MM.1S (cell line): ENCODE results near the gene MED1.

ENCODE experiments used
- DNase-seq: peaks from one replicate; pipeline ENCODE4 v3.0.0-alpha.2; 2015
- H2AFZ ChIP-seq: fragments of 300-600 bp; sonication (generic); 2 replicates; pipeline ENCODE4 v1.6.0; 2016; ENCODE audit warnings: antibody characterized with exemption, low read length
- H3F3A ChIP-seq: fragments of 300-600 bp; sonication (generic); 2 replicates; pipeline ENCODE4 v1.6.1; 2016; ENCODE audit warnings: mild to moderate bottlenecking, antibody characterized with exemption, low read length, moderate library complexity, mixed read lengths; ENCODE audit not compliant: insufficient read depth
- H3K27ac ChIP-seq: fragments of 300-600 bp; sonication (generic); 2 replicates; pipeline ENCODE4 v1.5.1; 2016; ENCODE audit warnings: mild to moderate bottlenecking, low read length
- H3K27me3 ChIP-seq: fragments of 300-600 bp; sonication (generic); replicated peaks from 2 replicates; pipeline ENCODE4 v1.6.0; 2016; ENCODE audit warnings: low read length; ENCODE audit not compliant: insufficient read depth
- H3K36me3 ChIP-seq: fragments of 300-600 bp; sonication (generic); replicated peaks from 2 replicates; pipeline ENCODE4 v1.6.1; 2016; ENCODE audit warnings: mild to moderate bottlenecking, low read length, mixed read lengths; ENCODE audit not compliant: insufficient read depth
- H3K4me1 ChIP-seq: fragments of 300-600 bp; sonication (generic); 2 replicates; pipeline ENCODE4 v1.6.1; 2016; ENCODE audit warnings: low read length, mixed read lengths
- H3K4me2 ChIP-seq: fragments of 300-600 bp; sonication (generic); 2 replicates; pipeline ENCODE4 v1.6.0; 2016; ENCODE audit warnings: low read depth, low read length
- H3K4me3 ChIP-seq: fragments of 300-600 bp; sonication (generic); 2 replicates; pipeline ENCODE4 v1.5.1; 2016; ENCODE audit warnings: low read length, mixed read lengths
- H3K79me2 ChIP-seq: fragments of 300-600 bp; sonication (generic); 2 replicates; pipeline ENCODE4 v1.6.1; 2016; ENCODE audit warnings: mixed run types, low read length, mixed read lengths
- H3K9ac ChIP-seq: fragments of 300-600 bp; sonication (generic); 2 replicates; pipeline ENCODE4 v1.6.1; 2016; ENCODE audit warnings: low read length, mixed read lengths
- H3K9me2 ChIP-seq: fragments of 300-600 bp; sonication (generic); replicated peaks from 2 replicates; pipeline ENCODE4 v1.6.1; 2016; ENCODE audit warnings: mild to moderate bottlenecking, low read length, mixed read lengths; ENCODE audit not compliant: insufficient read depth
- H3K9me3 ChIP-seq: fragments of 300-600 bp; sonication (generic); replicated peaks from 2 replicates; pipeline ENCODE4 v1.6.1; 2016; ENCODE audit warnings: mild to moderate bottlenecking, low read length, mixed read lengths; ENCODE audit not compliant: insufficient read depth
- H4K20me1 ChIP-seq: fragments of 300-600 bp; sonication (generic); 2 replicates; pipeline ENCODE4 v1.6.1; 2016; ENCODE audit warnings: mild to moderate bottlenecking, low read length, moderate library complexity, mixed read lengths; ENCODE audit not compliant: insufficient read depth
- CTCF ChIP-seq: fragments of 300-600 bp; sonication (generic); IDR thresholded peaks from 2 replicates; pipeline ENCODE4 v1.5.1; 2016; ENCODE audit warnings: antibody characterized with exemption, low read length, mixed read lengths
- EZH2 ChIP-seq: fragments of 300-600 bp; sonication (generic); optimal IDR thresholded peaks from 2 replicates; pipeline ENCODE3; 2017; ENCODE audit warnings: low read depth, mild to moderate bottlenecking, antibody characterized with exemption, low read length, mixed read lengths
- EZH2phosphoT487 ChIP-seq: fragments of 300-600 bp; sonication (generic); IDR thresholded peaks from 2 replicates; pipeline ENCODE4 v1.6.1; 2018; ENCODE audit warnings: antibody characterized with exemption, low read length

MED1 gene

GRCh38 chr17:39404542-39405378, 46.3 kb downstream of the MED1 start:
- no peak overlapping the region for H3K4me2 ChIP-seq
- TF ChIP-seq EZH2phosphoT487, result no peak
- no peak for TF ChIP-seq EZH2
- no peak for TF ChIP-seq CTCF
- no peak overlapping the region for H3K27ac ChIP-seq

GRCh38 chr17:39402890-39403605, 48.0 kb downstream of the MED1 start:
- Histone ChIP-seq H2AFZ (no peak overlapping the region), H3K27me3 (no peaks in the 10 kb centered on the region), H3K9me2 (no peaks in the 10 kb centered on the region), H3F3A (peaks cover 8% of the 10 kb centered on the region), H3K9me3 (no peaks in the 10 kb centered on the region), H4K20me1 (no peaks in the 10 kb centered on the region), H3K4me1 (peaks cover 9% of the 10 kb centered on the region; the same call in 1 of the 2 replicates), H3K36me3 (no peaks in the 10 kb centered on the region; the same call in none of the 2 replicates), H3K4me2 (peak overlapping the region; percentile 62; the same call in 1 of the 2 replicates), H3K4me3 (peak overlapping the region; percentile 97; the same call in 1 of the 2 replicates), H3K27ac (no peak overlapping the region), H3K79me2 (peaks cover 33% of the 10 kb centered on the region), H3K9ac (no peak overlapping the region)
- TF ChIP-seq EZH2, result no peak
- no peak for TF ChIP-seq EZH2phosphoT487
- no peak for TF ChIP-seq CTCF
- DNase-seq, result peak; percentile 10

More at GRCh38 chr17:39404542-39405378, 46.3 kb downstream of the MED1 start:
- Histone ChIP-seq H3K9me3 (no peaks in the 10 kb centered on the region), H3K79me2 (peaks cover 16% of the 10 kb centered on the region), H3K4me1 (peaks cover 8% of the 10 kb centered on the region; the same call in 1 of the 2 replicates), H3K9ac (no peak overlapping the region), H4K20me1 (no peaks in the 10 kb centered on the region), H3K27me3 (no peaks in the 10 kb centered on the region), H3K36me3 (peaks cover 7% of the 10 kb centered on the region), H3K4me3 (no peak overlapping the region), H2AFZ (no peak overlapping the region), H3K9me2 (no peaks in the 10 kb centered on the region), H3F3A (peaks cover 8% of the 10 kb centered on the region)
- DNase-seq, result no peak

- no peaks in the 10 kb centered on the region; the same call in none of the 2 replicates for H3K36me3 ChIP-seq
- no peaks in the 10 kb centered on the region for H3K9me3 ChIP-seq
- peak; percentile 96 for DNase-seq
- peak overlapping the region; percentile 71 for H3K9ac ChIP-seq
- no peaks in the 10 kb centered on the region for H3K27me3 ChIP-seq
- H3K79me2 ChIP-seq, result peaks cover 38% of the 10 kb centered on the region
- peaks cover 8% of the 10 kb centered on the region for H3F3A ChIP-seq
- H3K4me1 ChIP-seq, result peaks cover 9% of the 10 kb centered on the region; the same call in 1 of the 2 replicates
- H3K9me2 ChIP-seq, result no peaks in the 10 kb centered on the region
- H2AFZ ChIP-seq, result peak overlapping the region; percentile 90
- peak overlapping the region; percentile 51; the same call in 1 of the 2 replicates for H3K27ac ChIP-seq
- no peak for TF ChIP-seq EZH2phosphoT487
- TF ChIP-seq EZH2, result no peak
- TF ChIP-seq CTCF, result no peak
- peak overlapping the region; percentile 64; the same call in 1 of the 2 replicates for H3K4me2 ChIP-seq
- H3K4me3 ChIP-seq, result peak overlapping the region; percentile 97
- H4K20me1 ChIP-seq, result no peaks in the 10 kb centered on the region
Observed at GRCh38 chr17:39402244-39402889, 48.7 kb downstream of the MED1 start.
